Measurements from ENCODE around the gene NPB.
A peak's percentile ranks its signal among the peaks of the same experiment; 100 is the strongest.
"Not testable (repeated sequence)": the region's sequence is repeated elsewhere in the genome, so short reads cannot be mapped to it uniquely, and the experiment has no call there.

Gene NPB

DNA sequence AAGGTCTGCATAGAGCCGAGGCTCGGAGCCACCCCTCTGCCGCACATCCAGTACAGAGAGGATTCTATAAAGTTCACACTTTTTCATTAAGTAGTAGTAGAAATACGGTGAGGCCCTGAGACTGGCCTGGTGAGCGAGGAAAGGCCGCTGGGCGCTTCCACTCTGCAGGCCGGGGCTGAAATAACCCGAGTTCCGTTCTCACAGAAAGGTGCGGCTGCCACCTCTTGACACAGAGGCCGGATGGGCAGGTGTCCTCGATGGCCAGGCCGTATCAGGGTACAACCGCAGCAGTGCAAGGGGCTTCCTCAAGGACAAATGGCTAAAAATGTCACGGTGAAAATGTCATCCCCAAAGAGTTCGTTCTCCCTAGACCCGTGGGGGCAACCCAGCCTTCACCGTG is 9.9 kb downstream of the NPB start:
- no peak for DNase-seq (ENCODE audit: low spot score)

DNA sequence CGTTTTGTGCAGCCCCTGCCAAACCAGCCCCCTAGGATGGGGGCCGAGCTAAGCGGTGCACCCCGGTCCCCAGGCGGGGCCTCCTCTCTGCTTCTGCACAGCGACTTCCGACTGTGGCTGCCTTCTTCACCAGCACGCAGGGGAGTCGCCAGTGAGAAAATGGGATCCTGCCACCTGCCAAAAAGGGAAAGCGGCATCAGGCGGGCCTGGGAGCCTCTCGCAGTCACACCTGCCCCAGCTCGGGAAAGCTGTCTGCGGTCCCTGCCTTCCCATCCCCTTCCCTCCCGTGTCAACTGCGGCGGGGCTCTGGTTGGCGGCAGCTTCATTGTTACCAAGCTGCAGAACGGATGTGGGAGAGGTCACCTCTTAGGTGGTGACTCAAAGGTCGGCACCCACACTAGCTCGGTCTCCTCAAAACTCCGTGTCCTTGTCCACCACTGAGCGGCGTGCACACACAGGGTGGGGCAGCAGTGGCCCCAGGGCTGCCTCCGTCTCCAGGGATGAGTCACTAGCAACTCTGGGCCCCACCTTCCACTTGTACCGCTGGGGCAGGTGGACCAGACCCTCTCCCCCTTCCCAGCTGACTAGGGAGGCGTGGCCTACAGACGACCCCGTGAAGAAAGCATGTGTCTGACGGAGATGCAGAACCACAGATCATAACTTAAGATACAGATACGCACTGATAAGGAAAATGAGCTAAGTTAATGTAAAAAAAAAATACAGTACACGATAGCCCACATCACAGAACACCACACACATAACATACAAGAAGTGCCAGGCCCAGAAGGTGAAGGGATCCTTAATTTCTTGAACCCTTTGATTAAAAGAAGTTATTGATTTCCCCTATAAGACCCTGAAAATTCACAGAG is 10.6 kb downstream of the NPB start:
- DNase-seq (ENCODE audit: low spot score): no peak

DNA sequence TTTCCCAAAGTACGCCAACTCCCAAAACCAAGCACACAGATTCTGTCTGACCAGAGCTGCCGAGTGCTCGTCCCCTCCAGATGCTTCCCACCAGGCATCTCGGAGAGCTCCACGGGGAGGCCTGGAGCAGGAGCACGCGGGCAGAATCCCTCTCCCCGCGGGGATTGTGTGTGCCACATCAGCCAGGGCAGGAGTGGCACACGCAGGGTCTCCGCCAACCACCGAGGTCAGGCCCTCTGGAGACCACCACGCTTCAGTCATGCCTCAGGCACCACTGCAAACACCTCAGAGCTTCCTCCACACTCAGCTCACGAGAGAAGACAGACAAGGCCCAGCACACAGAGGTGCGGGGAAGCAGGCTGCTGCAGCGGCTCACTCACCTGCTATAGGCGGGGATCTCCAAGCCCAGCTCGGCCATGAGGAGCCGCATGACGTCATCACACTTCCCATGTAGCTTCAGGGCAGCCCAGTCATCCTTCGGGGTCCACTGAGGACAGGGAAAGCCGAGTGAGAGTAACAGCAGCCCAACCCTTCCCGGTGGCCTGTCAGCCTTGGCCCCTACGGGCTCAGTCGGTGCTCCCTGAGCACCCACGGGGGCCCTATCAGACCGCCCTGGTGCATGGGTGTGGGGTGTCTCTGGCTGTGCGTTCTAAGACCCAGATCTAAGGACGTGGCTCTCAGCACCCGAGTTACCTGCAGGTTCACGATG is 11.5 kb downstream of the NPB start:
- DNase-seq (ENCODE audit: low spot score): no peak

DNA sequence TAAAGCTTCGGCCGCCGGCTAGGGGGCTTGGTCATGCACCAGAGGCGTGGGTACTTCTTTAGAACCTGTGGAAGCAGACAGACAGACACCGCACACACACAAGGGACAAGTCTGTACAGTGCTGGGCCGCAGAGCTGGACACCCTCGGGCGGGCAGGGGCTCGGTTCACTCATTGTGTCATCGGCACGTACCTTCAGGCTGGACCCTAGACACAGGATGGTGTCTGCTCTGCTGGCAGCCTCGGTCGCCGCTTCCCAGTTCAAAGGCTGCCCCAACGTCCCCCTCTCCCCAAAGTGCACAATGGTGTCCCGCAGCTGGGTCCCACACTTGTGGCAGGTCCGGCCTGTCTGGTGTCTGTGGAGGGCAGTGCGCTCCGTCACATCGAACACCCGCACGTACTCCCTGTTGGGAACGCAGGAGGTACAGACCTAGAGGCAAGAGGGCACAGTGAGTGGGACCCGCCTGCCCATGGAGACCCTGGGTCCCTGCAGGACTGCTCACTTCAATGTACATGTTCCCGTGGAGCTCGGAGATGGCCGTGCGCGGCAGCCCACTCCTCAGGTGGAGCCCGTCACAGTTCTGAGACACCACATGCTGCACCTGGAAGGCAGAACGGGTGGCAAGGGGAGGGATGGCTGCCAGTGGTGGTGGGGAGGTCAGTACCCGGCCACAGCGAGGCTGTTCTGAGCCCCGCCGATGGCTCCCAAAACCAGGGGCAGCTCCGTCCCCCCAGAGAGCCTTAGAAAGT is 12.2 kb downstream of the NPB start:
- no peak for DNase-seq (ENCODE audit: low spot score)

DNA sequence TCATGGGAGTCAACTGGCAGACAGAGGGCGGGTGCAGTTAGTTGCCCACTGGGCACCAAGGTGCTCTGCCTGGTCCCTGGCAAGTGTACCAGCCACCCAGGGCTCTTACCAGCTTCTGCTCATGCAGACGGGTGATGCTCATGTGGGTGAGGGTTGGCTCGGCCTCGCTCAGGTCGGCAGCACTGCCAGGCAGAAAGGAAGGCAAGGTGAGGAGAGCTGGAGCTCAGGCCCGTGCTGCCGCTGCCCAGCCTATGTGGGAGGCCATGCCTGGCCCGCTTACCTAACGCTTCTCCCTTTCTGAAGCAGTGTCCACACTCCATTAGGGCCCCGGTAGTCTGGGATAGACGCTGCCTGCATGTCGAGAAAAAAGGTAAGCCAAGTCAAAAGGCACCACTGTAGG is 13.3 kb downstream of the NPB start:
- no peak for DNase-seq (ENCODE audit: low spot score)

DNA sequence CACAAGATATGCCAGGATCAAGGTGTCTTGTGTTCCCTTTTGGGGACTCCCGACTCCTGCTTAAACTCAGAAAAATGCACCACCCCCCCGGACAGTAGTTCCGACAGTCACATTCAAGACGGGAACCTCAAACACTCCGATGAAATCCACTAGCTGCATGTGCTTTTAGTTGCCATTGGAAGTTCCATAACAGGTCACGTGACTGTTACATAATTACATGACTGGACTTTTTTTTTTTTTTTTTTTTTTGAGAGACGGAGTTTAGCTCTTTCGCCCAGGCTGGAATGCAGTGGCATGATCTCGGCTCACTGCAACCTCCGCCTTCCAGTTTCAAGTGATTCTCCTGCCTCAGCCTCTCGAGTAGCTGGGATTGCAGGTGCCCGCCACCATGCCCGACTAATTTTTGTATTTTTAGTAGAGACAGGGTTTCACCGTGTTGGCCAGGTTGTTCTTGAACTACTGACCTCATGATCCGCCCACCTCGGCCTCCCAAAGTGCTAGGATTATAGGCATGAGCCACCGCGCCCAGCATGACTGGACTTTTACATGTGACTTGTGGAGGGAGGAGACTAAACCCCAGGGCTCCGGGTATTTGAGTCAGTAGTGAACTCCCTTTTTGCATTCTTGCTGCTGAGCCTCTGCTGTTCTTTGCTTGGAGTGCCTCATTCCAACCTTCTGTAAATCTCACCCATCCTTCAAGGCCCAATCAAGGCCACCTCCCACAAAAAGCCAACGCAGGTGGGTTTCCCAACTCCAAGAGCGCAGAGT is 14.4 kb downstream of the NPB start:
- no peak for DNase-seq (ENCODE audit: low spot score)

DNA sequence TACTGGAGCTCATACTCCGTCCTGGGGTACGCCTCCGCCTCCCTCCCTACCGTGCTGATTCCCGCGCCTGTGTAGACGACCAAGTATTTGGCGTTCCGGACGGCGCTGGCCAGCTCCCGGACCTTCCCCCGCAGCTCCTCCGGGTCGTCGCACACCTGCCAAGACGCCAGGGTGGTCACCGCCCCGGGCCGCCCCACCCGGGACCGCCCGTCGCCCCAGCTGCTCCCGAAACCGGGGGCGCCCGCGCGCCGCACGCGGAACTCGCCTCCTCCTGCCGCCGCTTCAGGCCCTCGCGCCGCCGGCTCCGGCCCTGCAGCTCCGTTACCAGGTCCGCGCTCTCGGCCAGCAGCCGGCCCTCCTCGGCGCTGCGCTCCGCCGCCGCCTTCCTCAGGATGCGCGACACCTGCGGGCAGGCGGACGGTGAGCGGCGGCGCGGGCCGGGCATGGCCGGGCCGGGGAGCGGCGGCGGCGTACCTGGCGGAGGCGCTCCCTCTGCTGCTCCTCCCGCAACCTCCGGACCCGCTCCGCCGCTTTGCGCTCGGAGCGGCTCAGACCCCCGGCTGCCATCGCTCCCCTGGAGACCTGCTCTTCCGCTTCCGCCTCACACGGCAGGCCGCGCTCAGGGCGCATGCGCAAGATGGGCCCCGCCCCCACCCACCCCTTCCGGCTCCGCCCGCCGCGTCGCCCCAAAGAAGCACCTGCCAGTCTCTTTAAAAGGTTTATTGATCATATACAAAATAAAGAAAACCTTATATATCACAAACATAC is 15.7 kb downstream of the NPB start, which contains the start of gene SIRT7:
Gene SIRT7, minus strand, starts transcription at position 612 of the 768 bp plus-strand sequence. Its CDS starts 45 bp downstream, at position 567.
- peak; percentile 90 for DNase-seq (ENCODE audit: low spot score)

DNA sequence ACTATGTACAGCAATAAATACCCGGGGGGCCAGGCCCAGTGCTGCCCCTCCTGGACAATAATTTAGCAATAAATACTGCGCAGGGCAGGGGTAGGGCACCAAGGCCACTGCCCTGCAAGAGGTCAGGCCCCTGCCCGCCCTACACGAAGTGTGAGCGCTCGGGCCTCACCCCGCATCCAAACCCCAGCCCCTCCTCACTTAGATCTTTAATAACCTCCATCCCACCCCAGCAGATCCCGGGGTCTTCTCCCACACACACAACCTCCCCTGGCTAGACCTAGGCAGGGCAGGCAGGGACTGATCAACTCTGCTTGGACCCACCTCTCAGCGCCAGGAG is 16.3 kb downstream of the NPB start:
- not testable (repeated sequence) for DNase-seq (ENCODE audit: low spot score)

DNA sequence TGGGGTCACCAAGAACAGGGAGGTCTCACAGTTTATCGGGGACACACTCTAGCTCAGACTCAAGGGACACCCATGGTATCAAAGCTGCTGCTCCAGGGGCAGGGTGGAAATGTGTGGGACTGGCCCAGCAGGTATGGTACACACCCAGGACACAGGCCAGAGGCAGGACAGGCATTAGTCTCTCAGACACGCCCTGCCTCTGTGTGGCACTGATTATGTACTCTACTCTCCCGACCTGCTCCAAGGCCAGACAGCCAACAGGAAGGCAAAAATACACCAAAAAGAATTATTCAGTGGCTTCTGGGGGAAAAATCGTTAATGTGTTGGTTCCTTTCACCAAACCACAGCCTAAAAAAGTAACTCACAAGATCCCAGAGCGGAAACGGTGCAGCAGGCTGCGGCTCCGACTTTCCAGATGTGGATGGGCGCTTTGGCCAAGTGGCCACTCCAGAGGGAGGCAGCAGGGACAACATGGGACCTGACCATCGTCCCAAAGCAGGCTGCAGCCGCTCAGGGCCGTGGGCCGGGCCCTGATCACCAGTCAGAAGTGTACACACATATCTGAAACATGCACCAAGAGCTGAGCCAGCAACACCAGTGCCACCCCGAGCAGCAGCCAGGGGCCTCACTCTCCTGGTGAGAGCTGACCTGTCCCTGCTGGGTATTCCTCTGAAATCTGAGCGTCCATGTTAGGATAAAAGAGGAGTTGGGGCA is 17.0 kb downstream of the NPB start:
- DNase-seq (ENCODE audit: low spot score): no peak

DNA sequence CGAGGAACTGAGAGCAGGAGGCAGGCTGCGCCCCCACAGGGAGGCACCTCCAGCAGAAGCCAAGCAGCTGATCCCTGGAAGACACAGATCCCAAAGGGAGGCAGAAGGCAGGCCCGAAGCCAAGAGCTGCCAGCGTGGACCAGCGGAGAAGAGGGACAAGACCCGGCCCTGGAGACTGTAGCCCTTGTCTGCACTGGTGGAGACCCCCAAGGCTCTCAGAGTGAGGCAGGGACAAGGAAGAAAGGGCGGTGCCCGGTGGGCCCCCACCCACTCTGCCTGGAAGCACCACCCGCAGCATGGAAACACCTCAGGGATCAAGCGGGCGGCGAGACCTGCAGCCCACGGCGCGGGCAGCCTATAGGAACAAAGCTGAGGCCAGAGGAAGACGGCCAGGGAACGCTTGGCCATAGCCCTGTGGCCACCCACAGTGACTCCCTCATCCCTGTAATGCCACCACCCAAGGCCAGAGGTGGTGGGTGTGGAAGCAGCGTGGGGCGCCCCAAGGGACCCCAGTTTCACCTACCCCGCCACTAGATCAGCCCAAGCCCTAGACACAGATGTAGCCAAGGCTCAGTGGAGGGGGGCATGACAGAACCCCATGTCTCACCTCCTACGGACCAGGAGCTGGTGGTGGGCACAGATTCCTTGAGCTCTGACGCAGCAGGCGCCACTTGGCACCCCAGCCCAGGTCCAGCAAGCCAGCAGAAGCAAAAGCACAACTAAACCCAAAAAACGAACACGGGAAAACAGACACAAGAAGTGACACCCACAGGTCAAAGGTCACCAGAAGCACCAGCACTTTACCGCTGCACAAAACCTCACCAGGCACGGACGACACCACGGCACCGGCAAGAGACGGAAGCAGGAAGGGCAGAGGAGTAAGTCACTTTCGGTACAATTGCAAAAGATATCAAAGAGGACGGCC is 18.8 kb downstream of the NPB start:
- DNase-seq (ENCODE audit: low spot score): no peak

DNA sequence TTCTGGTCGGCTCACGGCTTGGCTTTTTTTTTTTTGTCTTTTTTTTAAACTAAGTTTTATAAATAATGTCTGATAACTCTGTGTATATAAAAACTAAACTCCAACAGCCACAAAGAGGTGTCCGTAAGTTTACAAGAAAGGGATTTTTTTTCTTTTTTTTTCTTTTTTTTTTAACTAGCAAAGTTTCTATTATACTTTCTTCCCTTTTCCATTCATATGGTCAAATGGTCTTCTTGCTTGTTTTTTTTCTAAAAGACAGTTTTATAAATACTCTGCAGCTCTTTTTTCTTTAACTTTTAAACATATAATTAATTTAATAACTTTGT is 19.5 kb downstream of the NPB start:
- no peak for DNase-seq (ENCODE audit: low spot score)

DNA sequence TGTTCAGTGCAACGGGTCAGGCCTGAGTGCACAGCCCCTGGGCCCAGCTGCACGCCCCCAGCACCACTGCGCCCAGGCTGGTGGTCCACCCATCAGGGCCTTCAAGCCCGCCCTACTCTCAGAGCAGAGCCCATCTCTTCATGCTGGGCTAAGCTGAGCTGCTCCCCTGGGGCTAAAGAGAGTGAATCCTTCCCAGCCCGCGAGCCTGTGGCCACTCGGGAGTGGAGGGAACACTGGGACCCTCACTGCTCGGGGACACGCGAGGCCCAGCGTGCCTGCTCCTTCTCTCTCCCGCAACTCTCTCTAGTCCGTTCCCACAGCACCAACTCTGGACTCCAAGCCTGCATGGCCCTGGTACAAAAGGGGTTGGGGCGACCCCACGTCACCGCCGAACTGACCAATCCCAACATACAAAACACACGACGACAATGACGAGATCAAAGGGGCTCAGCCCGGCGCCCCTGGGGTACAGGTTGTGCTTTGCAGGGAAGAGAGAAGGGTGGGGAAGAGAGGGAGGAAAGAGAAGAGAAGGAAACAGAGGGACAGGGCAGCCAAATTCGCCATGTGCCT is 20.0 kb downstream of the NPB start:
- no peak for DNase-seq (ENCODE audit: low spot score)

DNA sequence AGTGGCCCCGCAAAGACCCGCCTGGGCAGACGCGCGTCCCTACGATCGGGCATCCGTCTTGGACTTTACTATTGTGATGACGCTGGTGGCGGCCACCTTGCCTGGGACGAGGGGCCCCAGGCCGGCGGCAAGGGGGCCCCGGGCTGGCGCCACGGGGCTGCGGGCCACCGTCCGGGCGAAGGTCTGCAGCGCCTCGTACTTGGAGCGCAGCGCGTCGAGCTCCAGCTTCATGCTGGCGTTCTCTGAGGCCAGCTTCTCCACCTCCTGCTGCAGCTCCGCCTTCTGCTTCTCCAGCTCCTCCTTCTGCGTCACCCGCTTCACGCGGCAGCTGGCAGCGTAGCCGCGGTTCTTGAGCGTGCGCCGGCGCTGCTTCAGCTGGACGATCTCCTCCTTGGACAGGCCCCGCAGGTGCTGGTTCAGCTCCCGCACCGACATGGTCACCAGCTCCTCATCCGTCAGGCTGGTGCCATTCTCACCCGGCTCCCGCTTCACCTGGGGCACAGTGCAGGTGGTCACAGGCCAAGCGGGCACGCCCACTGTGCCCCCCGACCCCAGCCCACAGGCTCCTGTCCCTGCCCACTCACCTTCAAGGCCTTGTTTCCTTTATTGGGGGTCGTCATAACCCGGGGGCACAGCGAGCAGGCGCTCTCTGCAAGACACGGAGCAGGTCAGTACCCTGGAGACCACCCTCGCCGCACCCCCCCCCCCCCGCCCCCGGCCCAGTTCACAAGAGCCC is 20.7 kb downstream of the NPB start:
- DNase-seq (ENCODE audit: low spot score): no peak

DNA sequence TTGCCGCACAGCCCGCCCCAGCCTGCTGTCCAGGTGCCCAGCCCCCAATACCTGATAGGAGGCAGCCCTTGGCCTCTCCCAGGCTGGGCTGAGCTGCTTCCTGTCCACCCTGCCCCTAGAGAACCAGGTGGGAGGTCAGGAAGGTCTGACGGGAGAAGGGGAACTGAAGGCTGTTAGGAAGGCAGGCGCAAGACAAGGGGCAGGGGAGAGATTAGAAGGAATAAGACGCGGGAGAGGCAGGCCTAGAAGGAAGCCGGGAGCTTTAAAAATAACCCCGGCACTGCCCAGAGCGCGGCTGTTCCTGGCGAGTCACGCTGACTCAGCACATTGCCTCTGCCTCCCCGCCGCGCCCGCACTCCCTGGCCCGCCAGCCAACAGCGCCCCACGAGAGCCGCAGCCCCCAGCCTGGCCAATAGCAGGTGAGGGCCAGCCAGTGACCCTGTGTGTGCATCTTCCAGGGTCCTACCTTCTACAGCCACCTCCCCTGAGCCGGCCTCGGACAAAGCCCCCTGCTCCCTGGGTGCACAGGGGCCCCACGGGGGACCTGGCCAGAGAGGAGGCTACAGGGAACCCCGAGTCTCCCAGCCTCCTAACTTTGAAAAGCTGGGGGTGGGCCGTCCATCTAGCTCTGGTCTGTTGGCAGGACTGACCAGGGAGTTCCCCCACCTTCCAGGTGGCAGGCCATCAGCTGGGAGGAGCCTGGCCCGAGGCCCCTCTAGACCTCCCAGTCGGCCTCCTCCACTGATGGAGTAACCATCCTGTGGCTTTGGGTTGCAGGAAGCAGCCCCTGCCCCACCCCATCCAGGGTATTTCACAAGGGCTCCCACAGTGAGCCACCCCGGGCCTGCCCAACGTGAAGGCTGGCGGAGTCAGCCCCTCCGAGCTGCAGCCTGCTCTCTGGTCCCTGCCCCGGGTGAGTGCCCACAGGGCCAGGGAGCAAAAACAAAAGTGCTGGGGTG is 21.5 kb downstream of the NPB start:
- no peak for DNase-seq (ENCODE audit: low spot score)

DNA sequence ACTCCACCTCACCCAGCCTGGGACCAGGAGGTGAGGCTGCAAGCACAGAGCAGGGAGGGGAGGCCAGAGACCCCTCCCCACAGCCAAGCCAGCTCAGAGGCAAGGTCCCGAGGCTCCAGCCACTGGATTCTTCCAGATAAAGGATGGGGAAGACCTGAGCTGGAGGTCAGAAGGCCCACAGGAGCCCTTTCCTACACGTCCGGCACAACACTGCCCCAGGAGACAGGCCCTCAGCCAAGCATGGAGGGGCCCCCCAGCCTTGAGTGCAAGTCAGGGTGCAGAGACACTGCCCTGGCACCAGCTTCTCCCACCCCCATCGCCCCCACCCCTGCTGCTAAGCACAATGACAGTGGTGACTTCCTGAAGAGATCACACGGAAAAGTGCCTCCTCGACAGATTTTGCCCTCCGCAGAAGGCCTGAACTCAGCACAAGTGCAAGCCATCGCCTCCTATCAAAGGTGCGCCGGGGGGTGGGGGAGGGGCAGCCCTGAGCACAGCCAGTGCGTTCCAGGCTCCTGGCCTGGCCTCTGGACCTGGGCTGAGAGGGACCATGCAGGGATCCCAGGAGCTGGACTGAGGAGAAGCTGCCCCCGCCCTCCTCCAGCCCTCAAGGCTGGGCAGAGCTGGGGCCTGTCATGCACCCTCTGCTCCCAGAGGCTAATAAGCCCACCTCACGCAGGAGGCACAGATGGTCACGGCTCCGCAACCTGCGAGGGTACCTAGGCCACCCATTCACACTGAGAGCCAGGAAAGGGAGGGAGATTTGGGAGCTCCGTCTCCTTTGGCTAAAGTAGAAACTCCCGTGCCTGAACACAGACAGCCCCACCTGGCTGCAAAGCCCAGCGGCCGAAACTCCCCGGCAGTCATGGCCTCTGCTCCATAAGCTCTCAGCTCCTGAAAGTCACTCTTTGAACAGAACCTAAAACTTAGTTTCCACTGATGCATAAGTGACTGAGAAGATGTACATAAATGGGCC is 22.8 kb downstream of the NPB start:
- DNase-seq (ENCODE audit: low spot score): no peak

DNA sequence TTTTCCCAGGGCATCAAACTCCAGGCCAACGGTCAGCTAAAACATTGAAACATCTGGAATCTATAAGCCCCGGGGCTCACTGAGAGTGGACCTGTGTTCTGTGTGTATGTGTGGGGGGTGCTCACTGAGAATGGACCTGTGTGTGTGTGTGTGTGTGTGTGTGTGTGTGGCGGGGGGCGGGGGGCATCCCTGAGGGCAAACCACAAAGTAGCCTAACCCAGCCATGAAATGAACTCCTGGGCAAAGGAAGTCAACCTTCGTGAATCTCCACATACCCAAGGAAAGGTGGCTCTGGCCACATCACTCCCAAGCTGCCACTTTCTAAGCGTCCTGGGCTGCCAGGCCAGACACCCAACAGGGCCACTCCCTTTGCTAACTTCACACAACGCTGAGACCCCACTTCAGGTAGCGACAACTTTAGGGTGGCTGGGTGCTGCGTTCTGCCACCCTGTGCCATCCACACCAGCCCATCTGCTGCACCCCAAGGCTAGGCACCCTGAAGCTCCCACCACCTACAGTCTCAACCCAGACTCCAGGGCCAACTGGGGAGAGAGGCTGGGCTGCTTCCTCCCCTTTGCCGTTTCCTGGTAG is 23.9 kb downstream of the NPB start:
- no peak for DNase-seq (ENCODE audit: low spot score)

All from COLO829 (cell line).